Kidney (tissue), 14 donors: ENCODE measurements around the gene MPPED1. TPM values are rescaled to one million over a fixed set of nuclear protein-coding genes. Genes with fewer than 3 reads are reported as not detected.

Source experiments
- DNase-seq, 5 donors: peaks; one replicate each; pipeline ENCODE4 v3.0.0-alpha.2; 2013 to 2020
- FAIRE-seq: peaks from 2 replicates; lab custom pipeline; 2012; peaks lifted over from hg19 to GRCh38; lab: Jason Lieb, UNC
- H3K27ac ChIP-seq, 2 donors: one replicate each; pipeline ENCODE4 v1.7.0; 2013; ENCODE audit warnings: low read depth in 2 of 2, low read length in 2 of 2, inconsistent platforms in 1 of 2
- H3K27me3 ChIP-seq: one replicate; pipeline ENCODE4 v1.7.1; 2013; ENCODE audit warnings: low read length, inconsistent platforms; ENCODE audit not compliant: control insufficient read depth, insufficient read depth
- H3K36me3 ChIP-seq, 3 donors: one replicate each; pipeline versions ENCODE4 v1.7.0 to v1.7.1; 2013; ENCODE audit warnings: low read length in 3 of 3, control low read depth in 1 of 3, inconsistent platforms in 1 of 3; ENCODE audit not compliant: insufficient read depth in 3 of 3, control insufficient read depth in 2 of 3
- H3K4me1 ChIP-seq, 3 donors: one replicate each; pipeline versions ENCODE4 v1.7.0 to v1.7.1; 2013; ENCODE audit warnings: low read length in 3 of 3, inconsistent platforms in 1 of 3, low read depth in 1 of 3; ENCODE audit not compliant: control insufficient read depth in 2 of 3, insufficient read depth in 2 of 3
- H3K4me3 ChIP-seq, 3 donors: one replicate each; pipeline versions ENCODE4 v1.7.0 to v1.8.1; 2013; ENCODE audit warnings: low read length in 3 of 3, control low read depth in 1 of 3, inconsistent platforms in 1 of 3
- H3K9ac ChIP-seq, 3 donors: one replicate each; pipeline versions ENCODE4 v1.7.0 to v1.7.1; 2013; ENCODE audit warnings: low read length in 3 of 3, control low read depth in 1 of 3, inconsistent platforms in 1 of 3
- H3K9me3 ChIP-seq, 3 donors: one replicate each; pipeline versions ENCODE4 v1.7.0 to v1.7.1; 2013; ENCODE audit warnings: low read length in 3 of 3, control low read depth in 1 of 3, inconsistent platforms in 1 of 3; ENCODE audit not compliant: control insufficient read depth in 2 of 3, insufficient read depth in 1 of 3
- intact Hi-C: fragments of 100-400 bp; cut with DNase I; formaldehyde crosslinking; loops from one replicate; pipeline ENCODE4 v1.11.1; 2022
- polyA plus RNA-seq: library from polyadenylated mRNA; stranded (reverse); fragments of 350-450 nt; fragmentation: Illumina TruSeq; extraction: RNeasy Lipid Tissue Mini Kit (QIAGEN cat#74804); gene quantifications from one replicate; pipeline ENCODE4 v1.2.3, GENCODE V29; 2014; ENCODE audit warnings: low read depth, low replicate concordance; ENCODE audit not compliant: insufficient read depth
- total RNA-seq: library from RNA; stranded (reverse); fragmentation: NEBNext Ultra II Directional; extraction: Animal tissue kit (Norgen Biotek cat#: 25700); gene quantifications from one replicate; pipeline ENCODE4 v1.2.1, GENCODE V29; 2021
- TF ChIP-seq, protein P1 (sequence below): IDR thresholded peaks from 3 replicates; pipeline ENCODE4 v1.5.1; 2012; ENCODE audit warnings: mild to moderate bottlenecking, moderate library complexity, borderline replicate concordance; ENCODE audit not compliant: insufficient read depth; ENCODE audit errors: extremely low read depth
- donor health status: control.
- donor health status: control.
- donor health status: control.
- donor health status: control.
- donor health status: control.
- donor health status: DM: yes; HTN: yes; CAD: no.
- donor health status: Normal renal cell carcinoma (clear cell type).

MPPED1 gene
- total and polyA plus RNA-seq, 2 donors from 2014 or later = not detected

- Histone ChIP-seq H3K4me3 (no peak overlapping the region), H3K27ac (no peak overlapping the region), H3K27me3 (no peaks in the 10 kb centered on the region), H3K9me3 (peaks cover 0 to 4% (median 0%) of the 10 kb centered on the region in 3 donors), H3K9ac (no peak overlapping the region), H3K36me3 (no peaks in the 10 kb centered on the region), H3K4me1 (no peaks in the 10 kb centered on the region)
- intact Hi-C loops = no loop called here
- TF ChIP-seq, protein P1, sequence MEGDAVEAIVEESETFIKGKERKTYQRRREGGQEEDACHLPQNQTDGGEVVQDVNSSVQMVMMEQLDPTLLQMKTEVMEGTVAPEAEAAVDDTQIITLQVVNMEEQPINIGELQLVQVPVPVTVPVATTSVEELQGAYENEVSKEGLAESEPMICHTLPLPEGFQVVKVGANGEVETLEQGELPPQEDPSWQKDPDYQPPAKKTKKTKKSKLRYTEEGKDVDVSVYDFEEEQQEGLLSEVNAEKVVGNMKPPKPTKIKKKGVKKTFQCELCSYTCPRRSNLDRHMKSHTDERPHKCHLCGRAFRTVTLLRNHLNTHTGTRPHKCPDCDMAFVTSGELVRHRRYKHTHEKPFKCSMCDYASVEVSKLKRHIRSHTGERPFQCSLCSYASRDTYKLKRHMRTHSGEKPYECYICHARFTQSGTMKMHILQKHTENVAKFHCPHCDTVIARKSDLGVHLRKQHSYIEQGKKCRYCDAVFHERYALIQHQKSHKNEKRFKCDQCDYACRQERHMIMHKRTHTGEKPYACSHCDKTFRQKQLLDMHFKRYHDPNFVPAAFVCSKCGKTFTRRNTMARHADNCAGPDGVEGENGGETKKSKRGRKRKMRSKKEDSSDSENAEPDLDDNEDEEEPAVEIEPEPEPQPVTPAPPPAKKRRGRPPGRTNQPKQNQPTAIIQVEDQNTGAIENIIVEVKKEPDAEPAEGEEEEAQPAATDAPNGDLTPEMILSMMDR = no peak
- DNase-seq (no peak), FAIRE-seq (no peak)
These were observed 19.3 kb upstream of the MPPED1 start for GRCh38 chr22:43392385-43392989.

- TF ChIP-seq, protein P1 = no peak
- no peak for DNase-seq
- no peak for FAIRE-seq
- Histone ChIP-seq H3K36me3 (no peaks in the 10 kb centered on the region), H3K27ac (no peak overlapping the region), H3K27me3 (no peaks in the 10 kb centered on the region), H3K9me3 (peaks cover 0 to 4% (median 0%) of the 10 kb centered on the region in 3 donors), H3K9ac (no peak overlapping the region), H3K4me1 (no peaks in the 10 kb centered on the region), H3K4me3 (no peak overlapping the region)
- intact Hi-C loops = no loop called here
These were observed 18.5 kb upstream of the MPPED1 start for GRCh38 chr22:43393132-43393843.

DNA sequence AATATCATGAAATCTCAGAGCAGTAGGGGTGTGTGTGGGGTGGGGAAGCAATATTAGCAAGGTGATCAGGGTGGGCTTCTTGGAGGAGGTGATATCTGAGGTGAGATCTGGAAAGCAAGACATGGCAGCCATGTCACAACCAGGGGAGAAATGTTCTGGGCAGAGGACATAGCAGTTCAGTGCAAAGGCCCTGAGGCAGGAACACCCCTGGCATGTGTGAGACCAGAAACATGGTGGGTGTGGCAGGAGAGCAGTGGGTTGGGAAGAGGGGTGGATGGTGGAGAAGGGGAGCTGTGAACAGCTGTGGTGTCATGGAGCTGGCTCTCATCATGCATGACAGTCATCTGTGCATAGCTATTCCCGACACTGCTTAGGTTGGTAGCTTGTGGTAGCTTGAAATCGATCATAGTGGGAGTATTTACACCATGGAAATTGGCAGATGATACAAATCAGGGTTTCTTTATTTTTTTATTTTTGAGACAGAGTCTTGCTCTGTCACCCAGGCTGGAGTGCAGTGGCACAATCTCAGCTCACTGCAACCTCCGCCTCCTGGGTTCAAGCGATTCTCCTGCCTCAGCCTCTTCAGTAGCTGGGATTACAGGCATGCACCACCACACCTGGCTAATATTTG is 17.9 kb upstream of the MPPED1 start:
- FAIRE-seq = no peak

More for the DNA sequence above, 17.9 kb upstream of the MPPED1 start:
- no peaks in the 10 kb centered on the region for H3K27me3 ChIP-seq
- intact Hi-C loops = no loop called here
- no peak overlapping the region for H3K27ac ChIP-seq
- DNase-seq = no peak
- H3K9ac ChIP-seq = no peak overlapping the region
- peaks cover 0 to 4% (median 0%) of the 10 kb centered on the region in 3 donors for H3K9me3 ChIP-seq
- TF ChIP-seq, protein P1 = no peak
- no peaks in the 10 kb centered on the region for H3K36me3 ChIP-seq
- no peak overlapping the region for H3K4me3 ChIP-seq
- H3K4me1 ChIP-seq = no peaks in the 10 kb centered on the region
